Right cardiac atrium (tissue), 5 donors: ENCODE measurements around the gene PDE6A. TPM values are rescaled to one million over a fixed set of nuclear protein-coding genes. Genes with fewer than 3 reads are reported as not detected.
A peak's percentile ranks its signal among the peaks of the same experiment; 100 is the strongest.
"Not testable (repeated sequence)": the region's sequence is repeated elsewhere in the genome, so short reads cannot be mapped to it uniquely, and the experiment has no call there.

Experiments used
- ATAC-seq, 2 donors: fragments of 200-7000 bp; cut with Tn5 transposase; one replicate each; pipeline versions ENCODE4 v1.8.0 to v1.9.1; 2020; ENCODE audit warnings: moderate library complexity in 2 of 2, mild to moderate bottlenecking in 1 of 2
- DNase-seq, 3 donors: peaks; one replicate each; pipeline ENCODE4 v3.0.0-alpha.2; 2020
- H3K27ac ChIP-seq: one replicate; pipeline ENCODE4 v1.5.1; 2013; ENCODE audit warnings: mild to moderate bottlenecking, low read length, control low read depth, moderate library complexity
- H3K27me3 ChIP-seq: one replicate; pipeline ENCODE4 v1.6.1; 2013; ENCODE audit not compliant: control insufficient read depth, insufficient read depth
- H3K4me1 ChIP-seq: one replicate; pipeline ENCODE4 v1.6.1; 2013; ENCODE audit warnings: low read length; ENCODE audit not compliant: control insufficient read depth, insufficient read depth
- H3K4me3 ChIP-seq: one replicate; pipeline ENCODE4 v1.5.1; 2013; ENCODE audit warnings: low read length, control low read depth
- H3K9me3 ChIP-seq: one replicate; pipeline ENCODE4 v1.6.1; 2013; ENCODE audit warnings: low read length; ENCODE audit not compliant: control insufficient read depth
- WGBS: extraction: QIAGEN DNeasy Blood & Tissue Kit; methylation state at CpG from one replicate; pipeline ENCODE4 v1.1.7; 2013; 5-methylcytosine and 5-hydroxymethylcytosine counted together
- intact Hi-C, 4 donors: fragments of 100-400 bp; cut with DNase I; formaldehyde crosslinking; loops; one replicate each; pipeline versions ENCODE4 v1.11.0 to v1.14.0; 2022 to 2023
- polyA plus RNA-seq: library from polyadenylated mRNA; stranded (reverse); fragments of 200-250 nt; gene quantifications from one replicate; pipeline ENCODE4 v1.2.3, GENCODE V29; 2013
- total RNA-seq, 4 donors: library from RNA; stranded (reverse); fragmentation: NEBNext Ultra II Directional; extraction: Animal tissue kit (Norgen Biotek cat#: 25700); gene quantifications; one replicate each; pipeline ENCODE4 v1.2.1, GENCODE V29; 2021
- donor health status: healthy with polysubstance abuse.
- donor health status: DM: no; HTN: yes; CAD: no.
- donor health status: DM: no; HTN: no; CAD: no.
- donor health status: DM: no; HTN: yes; CAD: no; lungs with severe emphysema.
- donor health status: DM: yes; HTN: yes; CAD: no.

PDE6A gene
- total and polyA plus RNA-seq, 5 donors, result 0.06 to 0.11 (median 0.07) TPM; not detected in 2

GRCh38 chr5:149887622-149888183, 56.9 kb downstream of the PDE6A start:
- H3K27me3 ChIP-seq, result no peaks in the 10 kb centered on the region
- H3K9me3 ChIP-seq, result no peaks in the 10 kb centered on the region
- H3K4me1 ChIP-seq, result no peaks in the 10 kb centered on the region
- intact Hi-C loops, result no loop called here
- 25% methylated on average over 10 of the region's 10 CpGs for WGBS
- no peak overlapping the region for H3K27ac ChIP-seq
- no peak overlapping the region for H3K4me3 ChIP-seq
- DNase-seq (no peak), ATAC-seq (peak; percentile 62 to 64)

- H3K9me3 ChIP-seq, result no peaks in the 10 kb centered on the region
- no peaks in the 10 kb centered on the region for H3K27me3 ChIP-seq
- ATAC-seq (no peak), DNase-seq (no peak)
- intact Hi-C loops, result no loop called here
- no peak overlapping the region for H3K27ac ChIP-seq
- WGBS, result 80% methylated on average over 6 of the region's 6 CpGs
- no peaks in the 10 kb centered on the region for H3K4me1 ChIP-seq
- no peak overlapping the region for H3K4me3 ChIP-seq
Measured at GRCh38 chr5:149886692-149887470, 57.7 kb downstream of the PDE6A start.

- no peaks in the 10 kb centered on the region for H3K9me3 ChIP-seq
- H3K4me3 ChIP-seq, result no peak overlapping the region
- WGBS, result 92% methylated on average over 7 of the region's 7 CpGs
- ATAC-seq (no peak), DNase-seq (no peak)
- H3K4me1 ChIP-seq, result no peaks in the 10 kb centered on the region
- intact Hi-C loops, result no loop called here
- H3K27me3 ChIP-seq, result no peaks in the 10 kb centered on the region
- H3K27ac ChIP-seq, result no peak overlapping the region
Measured at GRCh38 chr5:149886060-149886459, 58.5 kb downstream of the PDE6A start.

- H3K27ac ChIP-seq, result no peak overlapping the region
- H3K4me1 ChIP-seq, result no peaks in the 10 kb centered on the region
- no peaks in the 10 kb centered on the region for H3K27me3 ChIP-seq
- no peak for ATAC-seq
- H3K9me3 ChIP-seq, result no peaks in the 10 kb centered on the region
- intact Hi-C loops, result no loop called here
- WGBS, result 88% methylated on average over 2 of the region's 2 CpGs
- H3K4me3 ChIP-seq, result no peak overlapping the region
- DNase-seq, result no peak
Measured at GRCh38 chr5:149885513-149885912, 59.1 kb downstream of the PDE6A start.

GRCh38 chr5:149883550-149883949, 61.0 kb downstream of the PDE6A start:
- no peaks in the 10 kb centered on the region for H3K9me3 ChIP-seq
- H3K27me3 ChIP-seq, result no peaks in the 10 kb centered on the region
- H3K4me1 ChIP-seq, result no peaks in the 10 kb centered on the region
- ATAC-seq (no peak), DNase-seq (no peak)
- H3K4me3 ChIP-seq, result no peak overlapping the region
- no peak overlapping the region for H3K27ac ChIP-seq
- 95% methylated on average over 2 of the region's 2 CpGs for WGBS
- intact Hi-C loops, result no loop called here

GRCh38 chr5:149882633-149883032, 62.0 kb downstream of the PDE6A start:
- H3K9me3 ChIP-seq, ATAC-seq, intact Hi-C loops, H3K27me3 ChIP-seq, DNase-seq, H3K4me1 ChIP-seq, H3K27ac ChIP-seq, H3K4me3 ChIP-seq: not testable (repeated sequence)
- 92% methylated on average over 10 of the region's 10 CpGs for WGBS

DNA sequence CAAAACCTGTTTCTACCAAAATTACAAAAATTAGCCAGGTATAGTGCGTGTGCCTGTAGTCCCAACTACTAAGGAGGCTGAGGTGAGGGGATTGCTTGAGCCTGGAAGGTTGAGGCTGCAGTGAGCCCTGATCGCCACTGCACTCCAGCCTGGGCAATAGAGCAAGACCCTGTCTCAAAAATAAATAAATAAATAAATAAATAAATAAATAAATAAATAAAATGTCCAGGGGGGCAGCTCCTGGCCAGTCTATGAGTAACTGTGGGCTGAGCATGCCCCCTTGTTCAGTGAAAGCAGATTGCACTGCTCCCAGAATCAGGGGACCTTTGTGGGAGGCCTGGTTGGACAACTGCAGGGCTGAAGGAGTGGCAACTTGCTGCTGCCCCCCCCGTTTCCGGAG, 62.7 kb downstream of the PDE6A start:
- ATAC-seq, result no peak
- intact Hi-C loops, result no loop called here
- H3K27me3 ChIP-seq, result no peaks in the 10 kb centered on the region
- WGBS, result 85% methylated on average over 4 of the region's 4 CpGs
- no peak overlapping the region for H3K4me3 ChIP-seq
- no peaks in the 10 kb centered on the region for H3K9me3 ChIP-seq
- H3K4me1 ChIP-seq, result no peaks in the 10 kb centered on the region
- no peak overlapping the region for H3K27ac ChIP-seq
- DNase-seq, result no peak

GRCh38 chr5:149881069-149881622, 63.4 kb downstream of the PDE6A start:
- Histone ChIP-seq H3K4me1 (no peaks in the 10 kb centered on the region), H3K4me3 (no peak overlapping the region), H3K27ac (no peak overlapping the region), H3K9me3 (no peaks in the 10 kb centered on the region), H3K27me3 (no peaks in the 10 kb centered on the region)
- intact Hi-C loops, result no loop called here
- WGBS, result 92% methylated on average over 4 of the region's 4 CpGs
- DNase-seq (no peak), ATAC-seq (no peak)

DNA sequence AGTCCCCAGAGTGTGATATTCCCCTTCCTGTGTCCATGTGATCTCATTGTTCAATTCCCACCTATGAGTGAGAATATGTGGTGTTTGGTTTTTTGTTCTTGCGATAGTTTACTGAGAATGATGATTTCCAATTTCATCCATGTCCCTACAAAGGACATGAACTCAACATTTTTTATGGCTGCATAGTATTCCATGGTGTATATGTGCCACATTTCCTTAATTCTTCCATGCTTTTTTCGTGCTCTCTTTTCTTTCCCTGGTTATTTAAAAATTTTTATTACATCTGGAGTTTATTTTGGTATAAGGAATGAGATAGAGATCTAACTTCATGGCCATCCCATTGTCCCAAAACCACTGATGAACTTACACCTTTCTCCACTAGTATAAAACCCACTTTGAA, 65.0 kb downstream of the PDE6A start:
- H3K27me3 ChIP-seq, ATAC-seq, H3K4me3 ChIP-seq, intact Hi-C loops, H3K9me3 ChIP-seq, H3K4me1 ChIP-seq, DNase-seq, H3K27ac ChIP-seq: not testable (repeated sequence)
- 83% methylated on average over 1 of the region's 2 CpGs for WGBS

DNA sequence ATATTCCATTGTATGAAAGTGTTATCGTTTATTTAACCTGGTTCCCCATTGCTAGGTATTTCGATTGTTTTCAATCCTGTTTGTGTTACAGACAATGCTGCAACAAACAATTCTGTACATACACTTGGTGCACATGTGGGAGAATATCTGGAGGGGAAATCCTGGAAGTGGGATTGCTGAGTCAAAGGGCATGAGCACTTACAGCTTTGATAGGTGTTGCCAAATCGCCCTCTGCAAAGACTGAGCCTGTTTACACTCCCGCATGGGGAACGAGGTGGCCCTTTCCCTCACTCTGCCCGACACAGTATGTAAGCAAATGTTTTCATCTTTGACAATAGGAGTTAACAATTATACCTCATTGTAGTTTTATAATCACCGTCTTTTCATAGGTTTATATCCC, 66.2 kb downstream of the PDE6A start:
- Histone ChIP-seq H3K27me3 (no peaks in the 10 kb centered on the region), H3K4me3 (no peak overlapping the region), H3K9me3 (no peaks in the 10 kb centered on the region), H3K4me1 (no peaks in the 10 kb centered on the region), H3K27ac (no peak overlapping the region)
- ATAC-seq, result peak in 1 of 2 donors; percentile 51
- 40% methylated on average over 7 of the region's 7 CpGs for WGBS
- intact Hi-C loops, result no loop called here
- DNase-seq, result no peak

GRCh38 chr5:149873896-149874295, 70.7 kb downstream of the PDE6A start:
- intact Hi-C loops, result no loop called here
- 46% methylated on average over 1 of the region's 1 CpG for WGBS

More at GRCh38 chr5:149873896-149874295, 70.7 kb downstream of the PDE6A start:
- Histone ChIP-seq H3K4me1 (peaks cover 6% of the 10 kb centered on the region), H3K4me3 (no peak overlapping the region), H3K27ac (no peak overlapping the region), H3K27me3 (no peaks in the 10 kb centered on the region), H3K9me3 (no peaks in the 10 kb centered on the region)
- peak in 1 of 2 donors; percentile 60 for ATAC-seq
- no peak for DNase-seq
